HL-60 (cell line): Measurements from ENCODE around the gene PDS5B.

Source experiments
- POLR2AphosphoS5 ChIP-seq: IDR thresholded peaks from 2 replicates; pipeline ENCODE4 v1.6.1; 2012; ENCODE audit warnings: low read depth
- SPI1 ChIP-seq: IDR thresholded peaks from 2 replicates; pipeline ENCODE4 v1.6.1; 2012; ENCODE audit warnings: low read depth, mild to moderate bottlenecking, borderline replicate concordance
- TF ChIP-seq, protein P1 (sequence below): IDR thresholded peaks from one replicate; pipeline ENCODE4 v1.5.1; 2011; ENCODE audit warnings: low read length, control low read depth, inconsistent platforms; ENCODE audit not compliant: insufficient read depth
- TF ChIP-seq, protein P2 (sequence below): IDR thresholded peaks from 2 replicates; pipeline ENCODE4 v1.6.1; 2012; ENCODE audit warnings: low read depth; ENCODE audit not compliant: insufficient replicate concordance

DNA sequence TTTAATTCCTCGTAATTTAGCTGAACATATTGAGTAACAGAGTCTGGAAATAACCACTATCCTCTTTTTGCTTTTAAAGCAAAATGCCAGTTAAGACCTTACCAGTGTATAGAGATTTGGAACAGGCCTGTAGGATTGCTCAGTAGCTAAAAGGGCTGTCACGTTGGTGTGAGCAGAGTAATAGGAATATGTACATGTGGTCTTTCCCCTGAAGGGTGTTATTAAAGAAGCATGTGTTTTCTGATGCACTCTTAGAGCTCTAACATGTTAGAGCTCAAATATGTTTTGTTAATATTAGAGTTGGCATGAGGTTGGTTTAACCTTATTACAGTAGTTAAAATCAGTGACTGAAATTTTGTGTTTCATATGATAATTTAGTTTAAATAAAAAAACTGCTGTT lies 172.9 kb downstream of the PDS5B start:
- TF ChIP-seq, protein P1, sequence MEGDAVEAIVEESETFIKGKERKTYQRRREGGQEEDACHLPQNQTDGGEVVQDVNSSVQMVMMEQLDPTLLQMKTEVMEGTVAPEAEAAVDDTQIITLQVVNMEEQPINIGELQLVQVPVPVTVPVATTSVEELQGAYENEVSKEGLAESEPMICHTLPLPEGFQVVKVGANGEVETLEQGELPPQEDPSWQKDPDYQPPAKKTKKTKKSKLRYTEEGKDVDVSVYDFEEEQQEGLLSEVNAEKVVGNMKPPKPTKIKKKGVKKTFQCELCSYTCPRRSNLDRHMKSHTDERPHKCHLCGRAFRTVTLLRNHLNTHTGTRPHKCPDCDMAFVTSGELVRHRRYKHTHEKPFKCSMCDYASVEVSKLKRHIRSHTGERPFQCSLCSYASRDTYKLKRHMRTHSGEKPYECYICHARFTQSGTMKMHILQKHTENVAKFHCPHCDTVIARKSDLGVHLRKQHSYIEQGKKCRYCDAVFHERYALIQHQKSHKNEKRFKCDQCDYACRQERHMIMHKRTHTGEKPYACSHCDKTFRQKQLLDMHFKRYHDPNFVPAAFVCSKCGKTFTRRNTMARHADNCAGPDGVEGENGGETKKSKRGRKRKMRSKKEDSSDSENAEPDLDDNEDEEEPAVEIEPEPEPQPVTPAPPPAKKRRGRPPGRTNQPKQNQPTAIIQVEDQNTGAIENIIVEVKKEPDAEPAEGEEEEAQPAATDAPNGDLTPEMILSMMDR, result no peak
- TF ChIP-seq, protein P2, sequence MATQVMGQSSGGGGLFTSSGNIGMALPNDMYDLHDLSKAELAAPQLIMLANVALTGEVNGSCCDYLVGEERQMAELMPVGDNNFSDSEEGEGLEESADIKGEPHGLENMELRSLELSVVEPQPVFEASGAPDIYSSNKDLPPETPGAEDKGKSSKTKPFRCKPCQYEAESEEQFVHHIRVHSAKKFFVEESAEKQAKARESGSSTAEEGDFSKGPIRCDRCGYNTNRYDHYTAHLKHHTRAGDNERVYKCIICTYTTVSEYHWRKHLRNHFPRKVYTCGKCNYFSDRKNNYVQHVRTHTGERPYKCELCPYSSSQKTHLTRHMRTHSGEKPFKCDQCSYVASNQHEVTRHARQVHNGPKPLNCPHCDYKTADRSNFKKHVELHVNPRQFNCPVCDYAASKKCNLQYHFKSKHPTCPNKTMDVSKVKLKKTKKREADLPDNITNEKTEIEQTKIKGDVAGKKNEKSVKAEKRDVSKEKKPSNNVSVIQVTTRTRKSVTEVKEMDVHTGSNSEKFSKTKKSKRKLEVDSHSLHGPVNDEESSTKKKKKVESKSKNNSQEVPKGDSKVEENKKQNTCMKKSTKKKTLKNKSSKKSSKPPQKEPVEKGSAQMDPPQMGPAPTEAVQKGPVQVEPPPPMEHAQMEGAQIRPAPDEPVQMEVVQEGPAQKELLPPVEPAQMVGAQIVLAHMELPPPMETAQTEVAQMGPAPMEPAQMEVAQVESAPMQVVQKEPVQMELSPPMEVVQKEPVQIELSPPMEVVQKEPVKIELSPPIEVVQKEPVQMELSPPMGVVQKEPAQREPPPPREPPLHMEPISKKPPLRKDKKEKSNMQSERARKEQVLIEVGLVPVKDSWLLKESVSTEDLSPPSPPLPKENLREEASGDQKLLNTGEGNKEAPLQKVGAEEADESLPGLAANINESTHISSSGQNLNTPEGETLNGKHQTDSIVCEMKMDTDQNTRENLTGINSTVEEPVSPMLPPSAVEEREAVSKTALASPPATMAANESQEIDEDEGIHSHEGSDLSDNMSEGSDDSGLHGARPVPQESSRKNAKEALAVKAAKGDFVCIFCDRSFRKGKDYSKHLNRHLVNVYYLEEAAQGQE, result no peak
- TF ChIP-seq POLR2AphosphoS5 (no peak), SPI1 (no peak)
